ENCODE measurements around the gene PYY.
"Not testable (repeated sequence)": the region's sequence is repeated elsewhere in the genome, so short reads cannot be mapped to it uniquely, and the experiment has no call there.

PYY gene

DNA sequence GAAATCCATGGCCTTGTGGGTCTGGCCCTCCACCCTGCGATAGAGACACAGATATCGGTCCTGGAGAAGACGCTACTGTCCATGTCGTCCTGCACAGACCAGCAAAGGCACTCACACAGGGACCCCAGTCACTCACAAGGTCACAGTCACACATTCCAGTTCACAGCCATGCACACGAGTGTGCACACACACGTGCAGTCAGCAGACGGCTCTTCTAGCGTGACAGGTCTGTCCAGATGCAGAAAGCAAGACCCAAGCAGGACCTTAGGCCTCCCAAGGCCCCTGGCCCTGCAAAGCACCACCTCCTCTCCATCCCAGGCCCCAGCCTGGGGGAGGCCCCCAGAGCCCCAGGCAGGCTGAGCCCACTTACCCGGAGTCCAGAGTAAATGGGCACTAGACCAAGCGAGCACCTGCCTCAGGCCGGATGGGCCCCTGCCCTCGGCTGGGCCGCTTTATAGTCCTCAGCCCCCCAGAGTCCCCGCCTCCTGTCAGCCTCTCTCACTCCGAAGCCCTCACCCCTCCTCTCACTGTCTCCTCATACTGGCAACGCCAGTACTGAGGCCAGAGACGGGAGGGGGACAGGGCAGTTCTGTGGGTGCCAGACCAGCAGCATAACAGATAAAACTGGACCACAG, 11.6 kb downstream of the PYY start, which contains the start of gene PPY:
Gene PPY, minus strand, starts transcription at position 426 of the 635 bp plus-strand sequence. CDS start 822 bp downstream, outside the sequence.
- DNase-seq: no peak

DNA sequence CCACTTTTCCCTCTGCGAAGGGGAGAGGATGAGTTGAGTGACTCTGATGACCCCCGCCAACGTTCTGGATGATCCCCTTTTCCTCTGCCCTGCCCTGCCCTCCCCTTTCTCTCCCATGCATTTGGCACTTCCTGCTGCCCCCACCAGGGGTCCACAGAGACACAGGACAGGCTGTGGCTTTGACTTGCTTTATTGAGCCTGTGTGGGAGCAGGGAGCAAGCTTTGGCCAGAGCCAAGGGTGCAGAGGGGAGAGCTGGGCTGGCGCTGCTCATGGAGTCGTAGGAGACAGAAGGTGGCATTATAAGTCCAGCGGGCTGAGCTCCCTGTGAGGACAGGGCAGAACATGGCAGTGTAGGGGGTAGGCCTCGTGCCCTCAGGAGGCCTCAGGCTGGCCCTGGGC, 13.1 kb downstream of the PYY start:
- DNase-seq: peak in 1 of 2 experiments; percentile 8

DNA sequence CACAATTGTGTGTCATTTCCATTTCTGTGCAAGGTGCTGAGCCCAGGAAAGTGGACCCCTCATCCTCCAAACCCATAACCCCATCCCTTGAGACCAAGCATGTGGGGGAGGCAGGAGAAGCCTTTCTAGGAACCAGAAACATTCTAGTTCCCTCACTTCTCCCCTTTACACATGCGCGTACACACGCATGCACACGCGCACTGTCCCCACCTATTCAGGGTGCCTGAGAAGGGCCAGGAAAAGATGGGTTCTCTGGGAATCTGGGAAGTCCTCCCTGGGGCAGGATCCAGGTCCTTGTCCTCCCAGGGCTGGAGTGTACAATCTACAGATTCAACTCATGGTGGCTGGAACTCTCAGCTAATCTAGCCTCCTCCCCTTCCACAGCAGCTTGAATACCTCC, 13.9 kb downstream of the PYY start:
- no peak for DNase-seq

DNA sequence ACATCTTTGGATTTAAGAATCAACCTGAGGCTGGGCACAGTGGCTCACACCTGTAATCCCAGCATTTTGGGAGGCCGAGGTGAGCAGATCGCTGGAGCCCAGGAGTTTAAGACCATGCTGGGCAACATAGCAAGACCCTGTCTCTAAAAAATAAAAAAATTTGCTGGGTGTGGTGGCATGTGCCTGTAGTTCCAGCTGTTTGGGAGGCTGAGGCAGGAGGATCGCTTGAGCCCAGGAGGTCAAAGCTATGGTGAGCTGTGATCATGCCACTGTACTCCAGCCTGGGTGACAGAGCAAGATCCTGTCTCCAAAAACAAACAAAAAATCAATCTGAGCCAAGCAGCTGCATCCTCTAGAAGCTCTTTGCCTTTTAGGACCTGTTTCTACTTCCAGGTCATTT, 14.3 kb downstream of the PYY start:
- not testable (repeated sequence) for DNase-seq

DNA sequence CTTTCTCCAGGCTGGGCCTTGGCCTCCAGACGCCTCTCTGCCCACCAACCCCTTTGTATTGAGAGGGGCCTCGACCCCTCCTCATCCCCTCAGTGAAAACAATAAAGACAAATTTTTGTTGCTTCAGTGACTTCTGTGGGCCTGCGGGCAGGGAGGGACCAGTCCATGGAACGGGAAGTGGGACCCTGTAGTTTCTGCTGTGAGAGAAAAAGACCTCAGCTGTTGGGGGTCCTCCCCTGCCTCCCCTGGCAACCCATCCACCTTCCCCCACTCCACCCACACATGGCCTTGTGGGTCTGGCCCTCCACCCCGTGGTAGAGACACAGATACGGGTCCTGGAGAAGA, 14.9 kb downstream of the PYY start:
- no peak for DNase-seq

DNA sequence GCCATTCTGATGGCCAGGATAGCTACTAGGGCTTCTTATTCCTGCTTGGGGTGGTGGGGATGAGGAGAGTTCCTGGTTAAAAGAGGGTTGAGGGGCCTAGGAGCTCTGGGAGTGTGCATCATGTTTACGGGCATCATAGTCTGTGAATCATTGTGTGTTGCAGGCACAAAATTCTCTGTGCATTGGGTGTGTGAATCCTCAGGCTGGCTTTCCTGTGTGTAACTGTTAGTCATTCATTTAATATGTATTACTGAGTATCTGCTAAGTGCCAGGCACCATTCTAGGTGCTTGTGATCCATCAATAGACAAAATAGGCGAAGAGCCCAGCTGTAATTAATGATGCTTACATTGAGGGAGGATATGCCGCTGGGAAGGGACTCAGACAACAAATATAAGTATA, 17.3 kb downstream of the PYY start:
- no peak for DNase-seq

DNA sequence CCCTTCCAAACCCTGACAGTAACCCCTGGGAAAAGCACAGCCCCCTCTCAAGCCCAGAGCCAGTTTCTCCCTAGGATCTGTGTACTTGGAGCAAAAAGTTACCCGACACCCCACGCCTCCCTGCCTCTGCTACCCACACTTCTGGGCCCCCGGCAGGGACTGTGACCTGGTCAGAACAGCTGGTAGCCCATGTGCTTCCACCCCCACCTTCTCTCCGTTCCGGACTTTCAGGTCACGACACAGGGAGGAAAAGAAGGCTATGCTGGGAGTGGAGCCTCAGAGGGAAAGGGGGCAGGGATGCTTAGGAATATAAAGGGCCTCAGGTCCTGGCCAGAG, 17.8 kb downstream of the PYY start:
- no peak for DNase-seq

DNA sequence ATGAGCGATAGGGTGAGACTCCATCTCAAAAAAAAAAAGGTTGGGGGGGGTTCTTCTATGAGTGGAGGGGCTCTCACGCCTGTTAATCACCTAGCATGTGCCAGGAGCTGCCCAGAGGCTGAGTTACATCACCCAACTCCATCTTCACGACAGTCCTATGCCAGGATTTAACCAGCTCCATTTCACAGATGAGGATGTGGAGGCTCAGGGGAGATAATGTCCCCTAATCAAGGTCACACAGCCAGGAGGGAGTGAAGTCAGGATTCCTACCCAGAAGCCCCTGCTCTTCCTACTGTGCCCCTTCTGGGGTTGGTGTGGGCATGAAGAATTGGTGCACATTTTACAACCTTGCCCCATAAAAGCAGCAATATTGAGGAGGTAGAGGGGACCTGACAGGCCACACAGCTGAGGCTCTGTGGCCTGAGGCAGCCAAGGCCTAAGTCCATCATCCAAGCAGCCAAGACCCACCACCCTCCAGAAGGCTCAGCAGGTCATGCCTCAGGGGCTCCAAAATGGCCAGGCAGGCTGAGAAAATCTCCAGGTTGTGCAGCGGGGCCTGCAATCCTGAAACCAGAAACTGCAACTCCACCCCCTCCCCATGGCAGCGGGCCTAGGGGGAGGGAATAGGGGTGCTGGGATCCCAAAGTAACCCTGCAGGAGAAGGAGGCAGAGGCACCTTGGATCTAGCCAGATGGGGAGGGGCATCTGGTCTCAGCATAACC, 18.4 kb downstream of the PYY start:
- DNase-seq: no peak

DNA sequence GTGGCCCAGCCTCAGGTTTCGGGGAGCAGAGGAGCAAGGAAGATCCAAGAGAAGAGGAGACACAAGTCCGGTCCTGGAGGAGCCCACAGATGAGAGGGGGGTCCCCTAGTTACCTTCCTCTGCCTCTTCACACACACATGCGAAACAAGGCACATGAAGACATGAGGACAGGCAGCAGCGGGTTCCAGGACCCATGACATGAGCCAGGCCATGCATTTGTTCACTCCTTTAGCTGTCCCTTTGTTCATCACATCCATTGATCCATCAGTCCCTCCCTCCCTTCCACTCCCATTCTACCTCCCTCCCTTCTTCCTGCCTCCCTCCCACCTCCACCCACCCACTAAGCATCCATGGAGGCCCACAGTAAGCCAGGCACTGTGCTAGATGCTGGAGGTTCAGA, 20.8 kb downstream of the PYY start:
- no peak for DNase-seq

DNA sequence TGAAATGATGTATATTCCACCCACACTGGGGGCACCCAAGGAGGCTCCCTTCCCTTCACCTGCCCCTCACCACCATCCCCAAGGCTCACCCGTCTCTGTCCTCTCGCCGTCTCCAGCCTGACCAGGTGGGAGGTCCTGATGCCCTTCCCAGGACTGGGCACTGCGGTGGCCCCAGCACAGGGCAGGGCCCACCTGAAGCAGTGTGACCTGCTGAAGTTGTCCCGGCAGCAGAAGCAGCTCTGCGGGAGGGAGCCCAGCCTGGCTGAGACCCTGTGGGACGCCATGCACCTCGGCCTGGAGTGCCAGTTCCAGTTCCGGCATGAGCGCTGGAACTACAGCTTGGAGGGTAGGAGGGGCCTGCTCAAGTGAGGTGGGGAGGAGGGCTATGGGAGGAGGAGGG, 21.4 kb downstream of the PYY start:
- no peak for DNase-seq

DNA sequence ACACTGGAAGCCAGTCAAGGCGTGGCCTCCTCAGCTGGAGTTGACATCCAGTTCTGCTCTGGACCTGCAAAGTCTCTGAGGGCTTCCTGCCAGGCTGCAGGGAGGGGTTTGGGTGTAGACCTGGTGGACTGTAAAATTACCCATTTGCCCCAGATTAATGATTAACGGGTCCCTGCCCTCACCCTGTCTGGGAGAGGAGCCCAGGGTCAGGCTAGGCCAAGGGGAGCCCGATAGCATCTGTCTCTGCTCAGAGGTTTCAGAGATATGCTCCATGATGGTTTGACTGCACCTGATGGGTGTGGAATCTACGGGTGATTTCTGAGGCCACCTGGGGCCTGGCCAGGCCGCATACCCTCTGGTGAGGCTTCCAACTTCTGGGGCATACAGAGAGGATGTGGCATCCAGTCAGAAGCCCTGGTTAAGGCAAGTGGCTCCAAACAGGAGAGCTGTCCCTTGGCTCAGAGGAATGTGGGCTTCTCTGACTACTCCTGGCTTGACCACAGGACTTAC, 22.6 kb downstream of the PYY start:
- no peak for DNase-seq

DNA sequence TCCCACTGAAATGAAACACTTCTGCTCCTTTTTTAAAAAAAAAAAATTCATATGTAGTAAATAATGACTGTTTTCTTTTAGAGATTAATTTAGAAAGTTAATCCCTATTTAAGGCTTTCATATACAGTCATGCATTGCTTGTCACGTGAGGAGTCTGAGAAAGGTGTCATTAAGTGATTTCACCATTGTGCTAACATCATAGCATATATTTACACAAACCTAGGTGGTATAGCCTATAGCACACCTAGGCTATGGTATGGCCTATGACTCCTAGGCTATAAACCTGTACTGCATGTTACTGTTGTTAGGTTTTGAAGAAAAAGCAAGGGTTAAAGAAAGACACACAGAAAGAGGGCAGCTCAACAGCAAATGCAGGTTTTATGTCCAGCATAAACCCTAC, 25.1 kb downstream of the PYY start:
- no peak for DNase-seq

DNA sequence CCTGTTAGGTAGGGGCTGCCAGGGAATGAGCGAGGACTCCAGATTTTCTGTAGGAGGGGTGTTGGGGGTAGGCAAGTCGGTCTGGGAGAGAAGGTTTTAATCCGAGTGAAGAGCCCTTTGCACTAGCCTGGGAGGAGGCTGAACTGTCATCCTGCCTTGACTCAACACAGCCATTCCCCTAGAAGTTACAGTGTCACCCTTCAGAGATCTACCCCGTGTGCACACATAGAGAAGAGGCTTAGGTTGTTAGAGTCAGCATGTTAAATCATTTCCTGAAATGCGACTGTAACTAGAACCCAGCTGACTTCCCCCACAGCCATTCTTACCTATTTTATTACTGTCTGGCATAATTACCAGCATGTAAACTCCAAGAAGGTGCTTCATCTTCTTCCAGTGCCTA, 25.8 kb downstream of the PYY start:
- not testable (repeated sequence) for DNase-seq

DNA sequence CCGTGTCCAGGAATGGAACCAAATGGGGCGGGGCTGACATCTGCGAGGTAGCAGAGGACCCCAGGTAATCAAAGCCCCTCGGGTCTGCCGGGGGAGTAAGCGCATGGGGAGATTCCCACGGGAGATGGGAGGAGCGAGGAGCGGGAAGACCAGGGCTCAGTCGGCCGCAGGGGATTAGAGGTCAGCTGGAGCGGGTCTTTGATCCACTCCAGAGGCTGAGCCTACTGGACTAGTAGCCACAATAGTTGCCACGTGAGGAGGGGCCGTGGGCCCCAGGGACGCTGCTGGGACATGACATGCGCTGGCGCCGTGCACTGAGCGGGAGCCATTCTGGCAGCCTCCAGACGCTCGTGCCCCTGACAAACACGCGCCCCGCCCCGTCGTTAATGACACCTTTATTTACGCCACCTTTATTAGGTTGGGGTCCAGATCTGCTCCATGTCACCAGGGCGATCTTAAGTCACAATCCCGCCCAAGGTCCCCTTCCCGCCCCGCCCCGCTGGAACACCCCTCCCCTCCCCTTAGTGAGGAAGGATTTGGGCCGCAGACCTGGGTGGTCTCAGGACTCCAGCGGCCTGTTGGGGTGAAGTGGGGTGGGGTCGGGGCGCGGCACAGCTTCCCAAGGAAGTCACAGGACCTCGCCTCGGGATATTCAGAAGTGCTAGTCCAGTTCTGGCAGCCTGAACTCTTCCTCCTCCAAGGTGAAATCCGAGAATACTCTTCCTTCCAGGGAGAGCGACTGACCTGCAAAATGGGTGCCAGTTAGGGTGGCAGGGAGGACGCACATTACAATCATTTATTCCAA, 26.5 kb downstream of the PYY start:
- DNase-seq: no peak

DNA sequence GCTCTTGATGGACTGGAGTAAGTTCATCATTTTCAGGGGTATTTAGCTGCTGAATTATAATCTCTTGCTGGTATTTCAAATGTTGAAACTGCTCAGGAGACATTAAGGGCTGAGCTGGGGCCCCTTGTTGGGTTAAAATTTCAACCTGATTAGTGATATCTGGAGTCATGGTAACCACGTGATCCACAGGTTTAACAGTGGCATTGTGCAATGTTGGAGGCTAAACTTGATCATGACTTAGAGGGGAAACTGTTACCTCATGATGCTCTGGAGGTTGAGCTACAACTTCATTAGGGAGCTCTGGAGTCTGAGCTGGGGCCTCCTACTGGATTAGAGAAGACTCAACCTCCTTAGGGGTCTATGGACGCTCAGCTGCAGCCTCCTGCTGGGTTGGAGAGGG, 29.2 kb downstream of the PYY start:
- DNase-seq: no peak

DNA sequence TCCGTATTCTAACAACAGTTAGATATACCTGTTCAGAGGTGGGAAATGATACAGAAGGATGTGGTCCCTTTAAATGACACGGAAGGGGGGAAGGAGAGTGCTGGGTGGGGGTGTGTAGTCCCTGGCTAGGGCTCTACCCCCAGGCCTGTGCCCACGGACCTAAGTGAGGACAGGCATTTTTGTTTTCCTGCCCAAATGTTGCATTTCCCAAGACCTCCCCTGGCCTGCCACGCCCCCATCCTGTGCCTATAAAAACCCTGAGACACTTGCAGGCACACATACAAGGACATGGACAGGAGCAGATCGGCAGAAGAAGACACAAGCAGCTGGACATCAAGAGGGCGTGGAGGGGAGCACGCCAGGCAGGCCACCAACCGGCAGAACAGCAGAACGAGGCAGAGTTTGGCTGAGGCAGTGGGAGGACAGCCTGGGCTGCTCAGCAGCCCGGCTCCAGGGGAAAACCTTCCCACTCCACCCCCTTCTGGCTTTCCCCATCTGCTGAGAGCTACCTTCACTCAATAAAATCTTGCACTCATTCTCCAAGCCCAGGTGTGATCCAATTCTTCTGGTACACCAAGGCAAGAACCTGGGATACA, 33.1 kb downstream of the PYY start:
- no peak for DNase-seq

DNA sequence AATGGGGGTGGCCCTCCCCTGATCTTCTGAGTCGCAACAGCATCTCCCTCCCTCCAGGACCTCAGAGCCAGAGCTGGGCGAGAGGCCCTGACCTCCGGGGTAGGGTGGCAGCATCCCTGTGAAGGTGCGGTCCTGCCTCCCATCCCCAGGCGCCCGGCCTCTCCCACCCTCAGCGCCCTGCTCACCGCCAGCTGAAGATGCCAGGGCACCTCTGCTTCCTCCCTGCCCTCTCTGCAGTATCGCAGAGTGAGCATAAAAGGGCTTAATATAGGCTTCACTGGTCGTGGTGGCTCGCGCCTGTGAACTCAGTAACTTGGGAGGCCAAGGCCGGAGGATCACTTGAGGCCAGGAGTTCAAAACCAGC, 35.7 kb downstream of the PYY start:
- DNase-seq: no peak

DNA sequence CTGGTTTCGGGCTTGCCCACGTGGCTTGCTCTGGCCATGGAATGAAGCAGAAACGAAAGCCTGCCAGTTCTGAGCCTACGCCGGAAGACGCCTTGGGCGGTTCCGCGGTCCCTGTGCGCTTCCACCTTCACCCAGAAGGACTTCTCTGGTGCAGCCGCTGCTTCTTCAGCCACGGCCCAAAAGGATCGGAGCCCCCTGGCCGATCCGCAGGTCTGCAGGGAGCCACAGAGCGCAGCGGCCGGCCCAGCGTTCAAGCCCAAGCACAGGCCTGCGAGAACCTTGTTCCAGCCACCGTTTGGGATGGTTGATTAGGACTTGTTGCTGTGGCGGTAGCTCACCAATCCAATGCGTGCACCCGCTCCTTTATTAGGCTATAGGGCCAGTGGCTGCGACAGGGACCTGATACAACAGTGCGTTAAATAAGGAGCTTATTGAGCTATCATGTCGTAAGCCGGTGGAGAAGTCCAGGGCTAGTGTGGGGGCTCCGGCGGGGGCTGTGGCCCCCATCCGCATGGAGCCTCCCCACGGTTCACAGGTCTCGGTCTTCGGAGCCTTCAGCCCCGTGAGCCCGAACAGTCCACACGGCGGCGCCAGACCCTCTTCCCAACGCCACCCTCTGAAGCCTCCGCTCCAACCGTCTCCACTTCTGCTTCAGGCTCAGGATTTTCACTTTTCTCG, 36.3 kb downstream of the PYY start:
- peak; percentile 57 to 63 for DNase-seq

DNA sequence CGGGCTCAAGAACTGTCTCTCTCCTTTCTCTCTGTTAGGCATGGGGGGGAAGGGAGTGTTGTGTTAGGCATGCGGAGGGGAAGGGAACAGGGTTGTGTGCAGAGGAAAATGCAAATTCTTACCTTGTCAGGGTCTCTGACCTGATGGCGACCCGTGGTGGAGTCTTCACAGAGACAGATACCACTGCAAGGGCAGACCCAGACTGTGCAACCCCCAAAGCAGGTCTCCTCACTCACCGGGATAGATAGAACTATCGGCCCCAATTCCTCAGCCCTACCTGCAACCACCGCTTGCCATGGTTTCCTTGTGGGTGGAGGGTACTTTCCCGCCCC, 36.8 kb downstream of the PYY start:
- DNase-seq: no peak

DNA sequence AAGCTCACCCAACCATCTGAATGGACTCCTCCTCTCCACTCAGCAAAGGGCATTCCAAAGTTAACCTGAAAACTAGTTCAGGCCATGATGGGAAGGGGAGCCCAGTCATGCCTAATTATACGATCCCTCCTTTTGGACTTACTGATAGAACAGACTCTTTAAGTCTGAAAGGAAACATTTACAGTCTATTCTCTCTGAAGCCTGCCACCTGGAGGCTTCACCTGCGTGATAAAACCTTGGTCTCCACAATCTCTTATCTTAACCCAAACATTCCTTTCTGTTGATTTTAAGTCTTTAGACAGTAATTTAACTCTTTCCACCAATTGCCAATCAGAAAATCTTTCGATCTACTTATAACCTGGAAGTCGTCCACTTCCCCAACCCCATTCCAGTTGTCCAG, 37.4 kb downstream of the PYY start:
- DNase-seq: no peak

DNA sequence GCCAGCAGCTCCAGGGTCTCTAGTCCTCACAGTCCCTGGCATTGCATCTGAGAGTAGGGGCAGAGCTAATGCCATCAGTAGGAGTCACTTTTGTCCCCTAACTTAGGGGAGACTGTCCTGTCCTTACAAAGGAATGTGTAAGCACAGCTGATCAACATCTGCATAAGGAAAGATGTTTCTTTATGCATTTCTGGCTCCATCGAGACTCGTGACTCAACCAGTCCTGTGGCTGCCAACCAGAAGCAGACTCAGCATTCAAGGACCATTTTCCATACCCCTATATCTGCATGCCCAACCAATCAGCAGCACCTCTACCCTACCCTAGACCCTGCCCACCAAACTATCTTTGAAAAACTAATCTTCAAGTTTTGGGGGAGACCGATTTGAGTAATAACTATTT, 38.2 kb downstream of the PYY start:
- DNase-seq: no peak

DNA sequence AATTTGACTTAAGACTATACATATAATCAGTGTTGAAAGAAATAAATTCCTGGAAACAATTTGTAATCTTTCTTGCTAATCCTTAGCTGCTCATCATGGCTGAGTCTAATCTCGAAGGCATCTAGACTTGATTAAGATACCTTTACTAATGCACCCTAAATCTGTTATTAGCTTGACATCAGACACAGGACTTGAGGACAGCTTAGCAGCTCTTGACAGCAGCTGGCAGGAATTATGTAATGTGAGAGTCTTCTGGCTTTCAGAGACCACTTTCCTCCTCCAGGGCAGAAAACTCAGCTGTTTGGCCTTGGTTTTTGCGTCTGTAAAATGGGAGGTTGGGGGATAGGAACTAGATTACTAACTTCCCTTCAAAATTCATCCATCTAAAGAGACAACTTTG, 39.3 kb downstream of the PYY start:
- no peak for DNase-seq

DNA sequence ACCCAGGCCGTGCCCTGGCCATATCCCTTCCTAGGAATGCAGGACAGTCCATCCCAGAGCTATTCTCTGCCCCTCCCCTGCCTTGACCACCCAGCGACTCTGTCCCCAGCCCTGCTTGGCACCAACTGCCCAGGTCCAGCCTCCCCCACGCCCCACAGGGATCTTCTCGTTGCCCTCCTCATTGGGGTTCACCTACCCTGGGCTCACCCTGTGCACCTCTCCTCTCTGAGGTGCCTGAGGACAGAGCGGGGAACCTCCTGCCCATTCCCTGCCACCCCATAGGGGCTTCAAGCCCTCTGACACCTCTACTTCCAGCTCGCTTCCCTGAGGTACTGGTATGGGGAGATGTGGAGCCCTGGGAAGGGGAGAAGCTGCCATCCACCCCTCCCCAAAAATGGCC, 40.2 kb downstream of the PYY start:
- DNase-seq: no peak
